NCI-H2029 treated with DMSO at 0.1 percent for 48 hours (cell line): ENCODE measurements around the gene MFSD6L.
"Not testable (repeated sequence)": the region's sequence is repeated elsewhere in the genome, so short reads cannot be mapped to it uniquely, and the experiment has no call there.

ENCODE experiments used
- DNase-seq: peaks from one replicate; lab custom pipeline; 2025; lab: John Stamatoyannopoulos, UW

The MFSD6L gene

DNA sequence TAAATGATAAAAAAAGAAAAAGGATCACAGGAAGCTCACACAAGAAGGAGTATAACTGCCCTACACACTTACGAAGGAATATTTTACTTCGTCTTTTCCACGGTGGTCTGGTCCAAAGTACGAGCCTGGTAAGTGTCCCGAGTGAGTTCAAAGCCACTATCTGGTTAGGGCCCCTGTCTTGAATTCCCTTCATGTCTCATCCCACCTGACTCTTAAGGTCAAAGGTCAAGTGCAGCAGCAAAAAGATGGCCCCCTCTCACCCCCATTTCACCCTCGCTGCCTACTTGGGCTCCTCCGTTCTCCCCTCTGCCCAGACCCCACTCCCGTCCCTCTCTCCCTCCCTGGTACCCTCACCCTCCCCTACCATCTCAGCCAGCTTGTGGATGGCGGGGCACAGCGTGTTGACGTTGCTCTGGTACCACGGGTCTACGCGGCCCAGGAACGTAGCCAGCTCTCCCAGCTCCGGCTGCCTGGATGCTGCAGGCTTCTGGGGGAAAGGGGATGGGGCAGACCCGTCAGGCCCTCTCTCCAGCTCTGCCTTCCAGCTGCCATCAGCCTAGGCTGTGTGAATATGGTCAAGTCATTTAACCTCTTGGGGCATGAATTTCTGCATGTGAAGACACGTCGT, 27.8 kb upstream of the MFSD6L start:
- DNase-seq, result no peak

DNA sequence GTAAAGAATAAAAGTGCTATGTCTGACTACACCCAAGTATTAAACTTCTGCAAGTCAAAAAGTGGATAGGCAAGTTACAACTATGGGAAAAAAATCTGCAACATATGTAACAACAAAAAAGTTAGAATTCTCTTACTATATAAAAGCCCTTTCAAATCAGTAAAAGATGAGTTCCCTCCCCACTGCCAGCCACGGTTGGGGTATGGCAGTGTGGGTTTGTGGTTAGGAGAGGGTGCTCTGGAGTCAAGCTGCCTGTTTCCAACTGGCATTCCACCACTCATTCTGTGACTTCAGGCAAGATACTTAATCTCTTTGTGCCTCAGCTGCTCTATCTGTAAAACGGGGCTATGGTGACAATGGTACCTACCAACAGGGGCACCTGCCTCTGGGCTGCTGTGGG, 26.6 kb upstream of the MFSD6L start:
- no peak for DNase-seq

DNA sequence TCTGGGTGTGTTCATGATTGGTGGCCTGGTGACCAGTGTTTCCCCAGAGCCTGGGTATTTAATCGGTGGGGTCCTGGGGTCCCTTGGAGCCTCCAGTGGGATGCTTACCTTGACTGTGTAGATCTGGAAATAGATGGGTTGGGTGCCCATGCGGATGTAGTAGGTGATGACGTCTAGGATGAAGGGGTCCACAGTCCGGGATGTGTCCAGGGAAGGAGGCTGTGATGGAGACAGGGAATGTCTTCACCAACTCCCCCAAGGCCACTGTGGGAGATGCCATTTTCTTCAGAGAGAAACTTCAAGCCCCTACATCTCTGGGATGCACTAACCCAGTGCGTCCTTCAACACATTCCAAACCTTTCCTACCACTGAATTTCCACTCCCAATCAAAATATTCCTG, 24.1 kb upstream of the MFSD6L start:
- DNase-seq, result no peak

DNA sequence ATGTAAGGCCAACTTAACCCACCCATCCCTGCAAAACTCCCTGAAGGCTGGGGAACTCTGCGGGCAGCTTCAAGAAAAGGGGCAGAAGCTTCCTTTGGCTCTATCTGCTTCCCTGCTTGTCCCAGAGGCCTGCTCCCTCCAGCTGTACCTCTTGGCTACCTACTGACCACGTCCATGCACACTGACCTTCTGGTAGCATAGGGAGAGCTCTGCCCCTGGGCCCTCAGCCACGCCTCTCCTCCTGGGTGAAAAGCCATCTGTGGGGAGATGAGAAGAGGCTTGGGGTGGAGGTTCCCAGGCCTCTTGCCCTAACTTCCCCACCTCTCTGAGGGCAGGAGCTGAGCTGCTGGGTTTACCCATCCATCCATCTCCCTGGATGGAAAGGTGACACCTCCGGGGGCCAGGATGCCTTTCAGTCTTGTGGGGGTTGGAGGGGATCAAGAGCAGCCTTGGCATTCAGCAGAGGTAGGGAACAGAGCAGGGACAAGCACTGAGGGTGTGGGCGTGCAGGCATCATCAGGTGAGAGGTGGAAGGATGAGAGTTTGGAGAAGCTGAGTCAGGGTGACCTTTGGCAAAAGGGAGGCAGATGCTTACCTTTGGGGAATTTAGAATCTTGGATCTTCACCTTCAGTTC, 23.4 kb upstream of the MFSD6L start:
- no peak for DNase-seq

DNA sequence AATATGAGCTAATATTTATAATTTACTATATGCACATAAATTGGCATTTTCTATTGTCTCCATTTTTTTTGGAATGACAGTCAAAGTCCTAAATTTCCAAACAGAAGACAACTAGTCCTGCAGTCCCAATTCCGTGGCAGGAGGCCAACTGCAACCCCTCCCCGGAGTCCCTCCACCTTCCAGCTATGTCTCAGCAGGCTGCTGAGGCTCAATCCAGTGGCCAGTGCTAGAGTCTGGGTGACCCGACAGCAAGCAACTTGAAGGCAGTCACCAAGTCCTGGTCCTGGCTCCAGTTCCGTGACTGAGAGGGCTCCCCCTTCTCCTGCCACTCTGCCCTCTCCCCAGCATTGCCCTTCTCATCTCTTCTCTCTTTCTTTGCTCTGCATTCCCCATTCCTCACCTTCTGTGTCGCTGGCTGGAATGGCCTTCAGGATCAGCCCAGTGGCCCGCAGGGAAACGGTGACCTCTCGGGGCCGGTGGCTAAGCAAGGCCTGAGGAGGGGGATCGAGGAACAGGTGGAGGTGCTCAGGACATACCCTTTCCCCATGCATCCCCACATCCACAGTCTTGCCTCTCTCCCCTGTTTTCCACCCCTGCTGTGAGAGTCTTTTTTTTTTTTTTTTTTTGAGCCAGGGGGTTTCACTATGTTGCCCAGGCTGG, 22.4 kb upstream of the MFSD6L start:
- DNase-seq, result no peak

DNA sequence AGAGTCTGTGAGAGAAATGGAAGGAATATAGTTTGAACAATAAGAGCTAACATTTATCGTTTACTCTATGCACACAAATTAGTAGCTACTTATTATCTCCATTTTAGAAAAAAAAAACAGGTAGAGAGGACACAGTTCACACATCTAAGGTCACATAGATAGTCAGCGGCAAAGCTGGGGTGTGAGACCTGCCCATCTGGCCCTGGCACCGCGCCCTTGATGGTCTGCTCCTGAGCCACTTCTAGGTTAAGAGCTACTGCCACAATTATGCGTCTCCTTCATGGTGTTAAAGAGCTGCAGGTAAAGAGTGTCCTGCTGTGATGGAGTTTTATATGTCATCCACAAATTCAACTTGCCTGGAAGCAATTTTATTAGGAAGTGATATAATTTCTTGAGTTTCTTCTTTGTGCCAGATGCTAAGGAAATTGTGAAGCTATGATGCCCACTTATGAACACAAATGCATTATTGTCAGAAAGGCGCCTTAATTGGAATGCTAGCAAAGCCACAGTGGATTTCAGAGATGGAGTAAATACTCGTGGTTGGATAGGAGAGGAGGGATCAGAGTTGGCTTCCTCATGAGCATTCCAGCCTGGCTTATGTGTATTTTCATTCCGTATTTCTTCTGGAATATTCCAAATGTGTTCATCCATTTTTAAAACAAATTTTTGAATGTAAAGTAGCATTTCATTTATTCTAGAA, 21.3 kb upstream of the MFSD6L start:
- DNase-seq, result no peak

DNA sequence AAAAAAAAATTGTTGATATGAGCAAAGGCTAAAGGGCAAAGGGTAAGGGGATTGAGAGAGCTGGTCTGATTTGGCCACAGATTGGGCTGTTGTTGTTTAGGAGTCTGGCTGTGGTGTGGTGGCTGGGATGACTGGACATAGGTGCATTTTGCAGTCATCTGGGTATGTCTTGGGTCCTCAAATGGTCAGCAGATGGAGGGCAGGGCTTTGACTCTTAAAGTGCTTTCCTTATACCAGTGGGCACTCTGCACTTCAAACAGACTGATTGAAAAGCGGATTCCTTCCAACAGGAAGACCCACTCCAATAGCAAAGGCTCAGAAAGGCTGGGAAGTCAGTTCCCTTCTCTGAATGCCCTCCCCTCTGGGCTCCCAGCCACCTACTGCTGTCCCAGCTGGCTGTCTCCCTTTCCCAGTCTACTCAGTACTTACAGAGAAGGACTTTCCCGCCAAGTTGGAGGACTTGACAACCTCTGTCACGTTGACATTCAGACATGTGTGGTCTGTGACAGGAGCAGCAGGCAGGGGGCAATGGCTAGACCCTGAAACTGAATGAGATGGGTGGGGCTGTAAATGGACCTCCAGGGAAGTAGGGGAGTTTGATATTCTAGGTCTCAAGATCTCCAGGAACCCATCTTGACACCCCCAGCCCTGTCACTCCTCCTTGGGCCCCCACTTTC, 19.6 kb upstream of the MFSD6L start:
- no peak for DNase-seq

DNA sequence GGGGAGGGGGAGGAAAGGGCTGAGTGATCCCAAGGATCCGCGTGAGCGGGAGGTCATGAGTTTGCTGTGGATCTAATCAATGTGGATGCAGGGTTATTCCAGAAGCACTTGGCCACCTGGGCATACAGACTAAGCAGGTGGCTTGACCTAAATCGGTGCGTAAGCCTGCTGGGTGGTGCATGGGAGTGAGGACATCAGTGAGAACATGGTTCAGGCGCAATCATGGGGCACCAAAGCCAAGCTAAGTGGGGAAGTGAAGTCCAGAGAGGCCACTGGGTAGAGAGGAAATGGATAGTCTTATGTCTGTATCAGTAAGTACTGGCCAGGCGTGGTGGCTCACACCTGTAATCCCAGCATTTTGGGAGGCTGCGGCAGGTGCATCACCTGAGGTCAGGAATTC, 18.9 kb upstream of the MFSD6L start:
- DNase-seq, result no peak

DNA sequence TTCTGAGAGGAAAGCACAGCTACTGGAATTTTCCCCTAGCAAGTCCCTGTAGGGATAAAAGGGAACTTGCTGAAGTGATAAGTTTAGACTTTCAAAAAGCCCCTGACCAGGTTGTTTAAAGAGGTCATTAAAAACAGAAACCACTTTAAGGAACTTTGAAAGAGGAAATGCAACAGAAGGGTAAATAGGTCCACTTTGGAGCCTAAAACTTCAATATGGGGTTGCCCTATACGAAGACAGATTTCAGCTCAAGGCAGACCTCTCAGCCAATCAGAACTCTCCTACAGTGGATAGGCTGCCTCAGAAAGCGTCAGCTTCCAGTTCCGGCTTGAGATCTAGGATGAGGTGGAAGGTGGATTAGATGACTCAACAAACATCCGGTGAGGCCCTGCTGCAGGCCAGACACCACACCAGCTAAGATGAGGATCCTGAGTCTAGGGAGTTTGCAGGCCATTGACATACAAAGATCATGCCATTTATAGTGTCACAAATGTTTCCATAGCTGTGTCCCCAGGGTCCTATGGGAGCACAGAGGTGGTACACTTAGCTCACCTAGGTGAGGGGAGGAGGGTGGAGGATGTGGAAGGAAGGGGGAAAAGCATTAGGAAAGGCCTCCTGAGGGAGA, 7.9 kb upstream of the MFSD6L start:
- no peak for DNase-seq

DNA sequence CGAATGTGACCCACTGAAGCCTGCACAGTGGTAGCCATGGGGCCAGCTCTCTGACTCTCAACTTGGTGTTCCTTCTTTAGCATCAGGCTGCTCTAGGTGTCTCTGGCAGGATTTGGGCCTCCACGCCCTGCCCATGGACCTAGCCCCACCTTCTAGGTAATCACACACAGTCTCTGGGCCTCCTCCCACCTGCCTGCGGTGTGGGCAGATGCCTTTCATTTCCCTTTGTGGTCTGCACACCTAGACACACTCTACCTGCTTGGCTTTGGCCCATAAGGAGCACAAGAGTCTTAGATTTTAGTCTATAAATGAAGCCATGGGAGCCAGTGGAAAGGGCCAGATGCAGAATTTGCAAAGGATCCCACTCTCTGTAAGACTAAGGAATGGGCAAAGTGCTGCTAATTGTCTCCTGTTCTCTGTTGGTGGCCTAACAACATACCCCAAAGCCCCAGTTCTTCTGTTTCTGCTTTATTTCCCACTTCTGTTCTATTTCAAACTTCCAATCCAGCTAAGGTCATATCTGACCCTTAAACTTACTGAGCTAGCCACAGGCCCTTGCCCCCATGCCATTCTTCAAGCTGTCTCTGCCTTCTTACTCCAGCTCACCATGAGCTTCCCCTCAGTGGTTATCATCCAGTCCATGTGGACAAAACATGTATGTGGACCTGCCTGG, 7.2 kb upstream of the MFSD6L start:
- DNase-seq, result no peak

DNA sequence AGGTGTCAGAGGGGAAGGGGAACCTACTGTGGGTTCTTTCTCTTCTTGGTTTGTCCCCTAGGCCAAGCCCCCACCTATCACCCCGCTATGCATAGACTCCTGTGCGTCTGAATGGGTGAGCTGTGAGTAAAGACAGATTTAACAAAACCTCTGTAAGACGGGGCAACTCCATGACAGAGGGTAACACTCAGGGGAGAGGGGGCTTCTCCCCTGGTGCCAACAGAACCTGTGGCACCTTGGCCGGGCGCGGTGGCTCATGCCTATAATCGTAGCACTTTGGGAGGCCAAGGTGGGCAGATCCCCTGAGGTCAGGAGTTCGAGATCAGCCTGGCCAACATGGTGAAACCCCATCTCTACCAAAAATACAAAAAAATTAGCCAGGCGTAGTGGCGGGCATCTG, 6.2 kb upstream of the MFSD6L start:
- not testable (repeated sequence) for DNase-seq

DNA sequence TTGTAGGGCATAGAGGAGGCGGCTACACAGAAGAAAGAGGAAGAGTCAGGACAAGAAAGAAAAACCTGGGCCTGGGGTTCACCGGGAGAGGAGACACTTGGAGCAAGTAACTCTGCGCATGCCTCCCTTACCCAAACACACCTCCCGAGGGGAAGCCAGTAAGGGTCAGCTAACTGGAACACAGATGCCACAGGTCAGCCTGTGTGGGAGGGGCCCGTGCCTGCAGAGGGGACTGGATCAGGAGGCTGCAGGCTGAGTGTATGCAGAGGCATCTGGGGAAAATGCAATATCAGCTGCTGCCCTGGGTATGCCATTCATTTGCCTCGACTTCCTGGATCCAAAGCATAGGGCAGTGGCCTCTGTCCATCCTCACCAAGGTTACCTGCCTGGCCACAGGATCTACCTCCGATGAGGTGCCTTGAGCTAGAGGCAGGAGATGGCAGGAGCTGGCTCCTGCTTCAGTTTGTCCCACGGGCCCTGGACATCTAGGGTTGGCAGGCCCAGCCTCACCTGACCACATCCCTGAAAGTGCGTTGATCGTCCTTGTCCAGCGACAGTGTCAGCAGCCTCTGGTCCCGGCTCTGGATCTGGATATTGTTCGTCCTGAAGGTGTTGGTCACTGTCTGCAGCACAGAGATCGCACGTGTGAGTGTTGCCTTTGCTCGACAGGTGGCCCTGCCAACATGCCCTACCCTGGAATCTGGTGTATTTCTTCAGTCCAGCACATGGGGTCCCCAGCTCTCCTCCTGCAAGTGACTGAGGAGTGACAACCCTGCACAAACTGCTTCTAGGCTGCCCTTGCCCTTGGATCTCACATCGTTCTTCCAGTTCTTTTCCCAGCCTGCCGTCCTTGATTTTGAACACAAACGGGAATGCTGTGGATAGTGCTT, 4.6 kb upstream of the MFSD6L start:
- DNase-seq, result no peak

DNA sequence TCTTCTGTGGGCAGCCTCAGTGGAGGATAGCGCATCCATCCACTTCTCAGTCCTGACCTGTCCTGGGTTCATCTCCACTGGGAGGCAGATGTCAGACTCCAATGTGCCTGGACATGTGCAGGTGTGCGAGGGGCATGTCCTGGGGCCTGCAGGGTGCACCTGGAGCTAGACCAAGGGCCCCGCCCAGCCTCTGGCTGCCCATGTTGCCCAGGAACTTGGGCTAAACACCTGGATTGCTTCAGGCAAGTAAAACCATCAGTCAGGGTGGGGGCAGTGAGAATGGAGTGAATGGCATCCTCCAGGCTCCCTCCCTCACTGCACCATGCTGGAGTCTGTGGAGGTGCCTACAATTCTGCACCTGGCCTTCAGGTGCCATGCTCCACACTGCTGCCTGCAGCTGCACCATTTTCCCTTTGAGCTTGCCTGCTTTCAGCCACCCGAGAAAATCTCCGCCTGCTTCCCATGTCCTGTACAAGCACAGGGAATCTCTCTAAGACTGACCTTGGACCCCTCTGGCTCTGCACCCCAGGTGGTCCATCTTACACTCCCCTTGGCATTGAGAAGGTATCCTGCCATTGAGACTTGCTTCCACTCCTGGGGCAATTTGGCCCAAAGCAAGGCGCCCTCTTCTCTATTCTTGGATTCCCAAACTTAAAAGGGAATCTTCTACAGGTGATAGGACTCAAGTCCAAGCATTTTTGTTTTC, 2.1 kb upstream of the MFSD6L start:
- no peak for DNase-seq

DNA sequence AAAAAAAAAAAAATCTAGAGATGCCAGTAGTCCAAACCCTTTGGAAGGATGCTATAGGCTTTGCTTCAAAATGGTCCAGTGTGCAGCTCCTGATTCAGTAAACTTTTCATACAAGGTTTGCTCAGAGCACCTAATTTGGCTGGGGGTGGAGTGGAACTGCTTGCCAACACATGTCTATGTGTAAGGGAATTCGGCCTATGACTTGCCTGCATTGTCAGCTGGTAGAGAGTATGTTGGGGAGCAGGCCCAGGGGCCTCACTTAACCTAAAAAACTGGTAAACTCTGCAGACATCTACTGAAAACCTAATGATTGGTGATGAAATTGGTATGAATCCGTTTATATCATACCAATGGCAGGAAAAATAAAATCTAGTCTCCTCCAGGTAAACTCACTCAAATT, 1.5 kb upstream of the MFSD6L start:
- no peak for DNase-seq

DNA sequence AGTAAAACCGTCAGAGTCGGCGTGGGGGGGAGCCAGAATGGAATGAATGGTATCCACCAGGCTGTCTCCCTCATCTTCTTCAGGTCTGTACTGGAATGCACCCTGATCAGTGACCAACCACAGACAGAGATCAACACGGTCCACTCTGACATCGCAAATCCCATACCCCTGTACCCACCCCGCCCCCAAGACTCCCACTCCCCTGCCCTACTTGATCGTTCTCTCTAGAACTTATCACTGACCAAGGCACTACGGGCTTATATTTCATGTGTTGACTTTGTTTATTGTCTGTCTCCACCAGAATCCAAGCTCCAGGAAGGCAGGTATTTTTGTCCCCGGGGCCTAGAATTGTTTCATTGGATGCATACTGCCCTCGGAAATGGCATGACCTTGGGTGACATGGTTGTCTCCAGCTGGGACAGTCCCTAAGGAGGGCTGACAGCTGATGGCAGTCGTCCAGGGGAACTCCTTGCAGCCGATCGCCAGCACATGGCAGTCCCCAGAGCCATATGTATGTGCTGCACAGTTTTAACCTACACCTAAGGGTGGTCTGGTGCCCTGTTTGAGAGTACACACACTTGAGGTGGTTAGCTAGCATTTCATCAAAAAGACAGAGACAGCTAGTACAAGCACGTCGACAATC, 526 bp upstream of the MFSD6L start:
- DNase-seq, result no peak

DNA sequence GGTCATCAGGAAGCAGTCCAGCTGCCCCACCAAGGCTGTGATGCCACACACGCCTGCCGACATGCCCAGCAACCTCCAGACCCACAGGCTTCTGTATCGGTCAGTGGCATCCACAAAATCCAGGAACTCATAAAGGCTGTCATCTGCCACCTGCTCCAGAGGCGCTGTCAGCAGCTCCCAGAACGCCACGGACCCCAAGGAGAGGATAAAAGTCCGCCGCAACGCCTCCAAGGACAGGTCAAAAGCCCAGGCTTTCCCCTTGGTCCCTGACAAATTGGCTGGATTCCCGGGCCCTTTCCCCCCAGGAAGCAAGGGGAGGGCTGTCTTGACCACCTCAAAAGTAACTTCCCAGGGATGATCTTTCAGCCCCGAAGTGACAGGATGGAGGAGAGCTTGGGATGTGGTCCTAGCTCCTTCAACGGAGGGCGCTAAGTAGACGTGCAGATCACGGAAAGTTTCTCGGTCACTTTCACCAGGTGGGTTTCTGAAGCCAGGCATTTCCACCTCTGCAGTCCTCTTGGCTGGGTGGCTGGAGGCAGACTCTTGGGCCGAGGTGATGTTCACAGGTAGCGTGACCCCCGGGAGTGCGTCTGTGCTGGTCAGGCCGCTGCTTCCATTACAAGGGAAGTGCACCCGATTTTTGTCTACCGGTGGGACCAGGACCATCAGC, 854 bp downstream of the MFSD6L start:
- no peak for DNase-seq

DNA sequence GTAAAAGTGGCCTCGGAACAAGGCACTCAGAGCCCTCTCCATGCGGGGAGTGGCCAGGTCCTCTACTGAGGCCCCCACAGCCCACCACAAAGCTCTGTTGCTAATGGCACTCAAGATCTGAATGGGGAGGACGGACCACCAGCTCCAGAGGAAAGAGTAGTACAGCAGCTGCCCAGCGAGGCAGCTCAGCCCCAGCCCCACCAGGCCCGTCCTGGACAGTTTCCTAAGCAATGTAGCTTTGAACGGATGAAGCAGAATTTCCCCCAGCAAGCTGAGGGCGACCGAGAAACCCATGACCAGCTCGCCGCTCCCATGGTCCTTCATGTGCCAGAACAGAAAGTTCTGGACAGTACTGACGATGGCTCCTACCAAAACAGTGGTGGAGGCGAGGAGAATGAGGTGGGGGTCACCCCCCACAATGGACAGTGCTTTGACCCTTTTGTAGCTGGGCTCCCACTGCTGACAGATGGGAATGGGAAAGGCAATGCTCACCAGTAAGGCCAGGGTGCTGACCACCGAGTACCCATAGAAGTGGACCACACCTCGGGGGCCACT, 1.5 kb downstream of the MFSD6L start:
- no peak for DNase-seq

DNA sequence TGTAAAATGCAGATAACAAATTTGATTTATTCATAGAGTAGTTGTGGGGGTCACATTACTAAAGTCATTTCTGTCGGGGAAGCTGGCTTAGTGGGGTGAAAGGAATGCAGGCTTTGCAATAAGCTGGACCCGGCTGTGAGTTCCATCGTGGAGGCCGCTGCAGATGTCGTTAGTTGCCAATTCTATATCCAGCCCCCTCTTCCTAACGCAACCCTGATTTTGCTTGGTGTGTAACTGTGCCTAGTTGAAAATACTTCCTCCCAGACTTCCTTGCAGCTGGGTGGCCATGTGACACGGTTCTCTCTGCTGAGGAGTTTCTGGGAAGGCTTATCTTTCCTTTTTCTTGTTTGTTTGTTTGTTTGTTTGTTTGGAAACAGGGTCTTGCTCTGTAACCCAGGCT, 4.5 kb downstream of the MFSD6L start:
- DNase-seq, result no peak
